SU-DHL-6 (cell line): ENCODE results near the gene SLC44A1.

Experiments used
- CTCF ChIP-seq: fragments of 200-600 bp; sonication (generic); IDR thresholded peaks from one replicate; pipeline ENCODE4 v1.5.1; 2017; ENCODE audit warnings: antibody characterized with exemption, mild to moderate bottlenecking, low read length, moderate library complexity; ENCODE audit not compliant: insufficient read depth, poor library complexity, severe bottlenecking
- EZH2phosphoT487 ChIP-seq: fragments of 200-600 bp; sonication (generic), shearing (Covaris generic); conservative IDR thresholded peaks from 2 replicates; pipeline ENCODE4 v1.6.1; 2018; ENCODE audit warnings: mild to moderate bottlenecking, antibody characterized with exemption, low read length, moderate library complexity, mixed read lengths

- TF ChIP-seq CTCF = no peak
- TF ChIP-seq EZH2phosphoT487 = no peak
These were observed 62.1 kb downstream of the SLC44A1 start for GRCh38 chr9:105306351-105307140.
